Kidney (tissue), 14 donors: ENCODE data around the gene QPRT. TPM values are rescaled to one million over a fixed set of nuclear protein-coding genes. Genes with fewer than 3 reads are reported as not detected.

Experiments
- DNase-seq, 5 donors: peaks; one replicate each; pipeline ENCODE4 v3.0.0-alpha.2; 2013 to 2020
- FAIRE-seq: peaks from 2 replicates; lab custom pipeline; 2012; peaks lifted over from hg19 to GRCh38; lab: Jason Lieb, UNC
- H3K27ac ChIP-seq, 2 donors: one replicate each; pipeline ENCODE4 v1.7.0; 2013; ENCODE audit warnings: low read depth in 2 of 2, low read length in 2 of 2, inconsistent platforms in 1 of 2
- H3K27me3 ChIP-seq: one replicate; pipeline ENCODE4 v1.7.1; 2013; ENCODE audit warnings: low read length, inconsistent platforms; ENCODE audit not compliant: control insufficient read depth, insufficient read depth
- H3K36me3 ChIP-seq, 3 donors: one replicate each; pipeline versions ENCODE4 v1.7.0 to v1.7.1; 2013; ENCODE audit warnings: low read length in 3 of 3, control low read depth in 1 of 3, inconsistent platforms in 1 of 3; ENCODE audit not compliant: insufficient read depth in 3 of 3, control insufficient read depth in 2 of 3
- H3K4me1 ChIP-seq, 3 donors: one replicate each; pipeline versions ENCODE4 v1.7.0 to v1.7.1; 2013; ENCODE audit warnings: low read length in 3 of 3, inconsistent platforms in 1 of 3, low read depth in 1 of 3; ENCODE audit not compliant: control insufficient read depth in 2 of 3, insufficient read depth in 2 of 3
- H3K4me3 ChIP-seq, 3 donors: one replicate each; pipeline versions ENCODE4 v1.7.0 to v1.8.1; 2013; ENCODE audit warnings: low read length in 3 of 3, control low read depth in 1 of 3, inconsistent platforms in 1 of 3
- H3K9ac ChIP-seq, 3 donors: one replicate each; pipeline versions ENCODE4 v1.7.0 to v1.7.1; 2013; ENCODE audit warnings: low read length in 3 of 3, control low read depth in 1 of 3, inconsistent platforms in 1 of 3
- H3K9me3 ChIP-seq, 3 donors: one replicate each; pipeline versions ENCODE4 v1.7.0 to v1.7.1; 2013; ENCODE audit warnings: low read length in 3 of 3, control low read depth in 1 of 3, inconsistent platforms in 1 of 3; ENCODE audit not compliant: control insufficient read depth in 2 of 3, insufficient read depth in 1 of 3
- CTCF ChIP-seq: IDR thresholded peaks from 3 replicates; pipeline ENCODE4 v1.5.1; 2012; ENCODE audit warnings: mild to moderate bottlenecking, moderate library complexity, borderline replicate concordance; ENCODE audit not compliant: insufficient read depth; ENCODE audit errors: extremely low read depth
- intact Hi-C: fragments of 100-400 bp; cut with DNase I; formaldehyde crosslinking; loops from one replicate; pipeline ENCODE4 v1.11.1; 2022
- polyA plus RNA-seq: library from polyadenylated mRNA; stranded (reverse); fragments of 350-450 nt; fragmentation: Illumina TruSeq; extraction: RNeasy Lipid Tissue Mini Kit (QIAGEN cat#74804); gene quantifications from one replicate; pipeline ENCODE4 v1.2.3, GENCODE V29; 2014; ENCODE audit warnings: low read depth, low replicate concordance; ENCODE audit not compliant: insufficient read depth
- total RNA-seq: library from RNA; stranded (reverse); fragmentation: NEBNext Ultra II Directional; extraction: Animal tissue kit (Norgen Biotek cat#: 25700); gene quantifications from one replicate; pipeline ENCODE4 v1.2.1, GENCODE V29; 2021
- donor health status: control.
- donor health status: control.
- donor health status: control.
- donor health status: control.
- donor health status: control.
- donor health status: DM: yes; HTN: yes; CAD: no.
- donor health status: Normal renal cell carcinoma (clear cell type).

Gene QPRT
- total and polyA plus RNA-seq, 2 donors from 2014 or later, result 13.9 to 168 TPM

- H3K27ac ChIP-seq, result no peak overlapping the region
- FAIRE-seq, result no peak
These were observed 19.7 kb downstream of the QPRT start for GRCh38 chr16:29698484-29699323.

GRCh38 chr16:29699324-29700219 lies 20.6 kb downstream of the QPRT start:
- H3K27me3 ChIP-seq, result no peaks in the 10 kb centered on the region
- H3K9me3 ChIP-seq, result no peaks in the 10 kb centered on the region
- no peak for DNase-seq
- peaks cover 0 to 2% (median 0%) of the 10 kb centered on the region in 3 donors for H3K36me3 ChIP-seq
- intact Hi-C loops, result no loop called here
- H3K4me3 ChIP-seq, result no peak overlapping the region
- TF ChIP-seq CTCF, result no peak
- H3K4me1 ChIP-seq, result peaks cover 0 to 2% (median 0%) of the 10 kb centered on the region in 3 donors
- FAIRE-seq, result no peak
- H3K27ac ChIP-seq, result no peak overlapping the region
- no peak overlapping the region for H3K9ac ChIP-seq

More at GRCh38 chr16:29698484-29699323, 19.7 kb downstream of the QPRT start:
- no peaks in the 10 kb centered on the region for H3K9me3 ChIP-seq
- H3K4me1 ChIP-seq, result peaks cover 0 to 2% (median 0%) of the 10 kb centered on the region in 3 donors
- DNase-seq, result no peak
- no peak overlapping the region for H3K4me3 ChIP-seq
- H3K9ac ChIP-seq, result no peak overlapping the region
- H3K36me3 ChIP-seq, result peaks cover 0 to 2% (median 0%) of the 10 kb centered on the region in 3 donors
- intact Hi-C loops, result no loop called here
- no peaks in the 10 kb centered on the region for H3K27me3 ChIP-seq
- TF ChIP-seq CTCF, result no peak

GRCh38 chr16:29700253-29700987 lies 21.4 kb downstream of the QPRT start:
- peak; percentile 82 for TF ChIP-seq CTCF
- peaks cover 0 to 2% (median 0%) of the 10 kb centered on the region in 3 donors for H3K36me3 ChIP-seq
- no peaks in the 10 kb centered on the region for H3K27me3 ChIP-seq
- intact Hi-C loops, result no loop called here
- H3K9ac ChIP-seq, result no peak overlapping the region
- DNase-seq, result peak; percentile 79 to 86 (median 84)
- no peak for FAIRE-seq
- no peak overlapping the region for H3K4me3 ChIP-seq
- H3K4me1 ChIP-seq, result peaks cover 0 to 2% (median 0%) of the 10 kb centered on the region in 3 donors
- no peaks in the 10 kb centered on the region for H3K9me3 ChIP-seq
- no peak overlapping the region for H3K27ac ChIP-seq
